H1 (cell line): ENCODE measurements around the gene CCDC15. TPM values are rescaled to one million over a fixed set of nuclear protein-coding genes. Genes with fewer than 3 reads are reported as not detected.

Experiments used
- CHD7 ChIP-seq: fragments of 300-600 bp; sonication (generic); IDR thresholded peaks from 2 replicates; pipeline ENCODE4 v1.7.1; 2012; ENCODE audit warnings: low read length, moderate library complexity, mild to moderate bottlenecking, inconsistent platforms; ENCODE audit not compliant: insufficient replicate concordance
- KDM1A ChIP-seq: fragments of 200-600, 300-600 bp; sonication (generic); IDR thresholded peaks from 2 replicates; pipeline ENCODE4 v1.7.1; 2016; ENCODE audit warnings: mild to moderate bottlenecking, low read length, borderline replicate concordance
- KDM5A ChIP-seq: fragments of 200-600 bp; IDR thresholded peaks from 2 replicates; pipeline ENCODE4 v1.7.1; 2012; ENCODE audit warnings: mild to moderate bottlenecking, low read length, inconsistent platforms, mixed read lengths
- ZNF274 ChIP-seq: IDR thresholded peaks from 2 replicates; pipeline ENCODE4 v1.7.0; 2012; ENCODE audit warnings: low read length, borderline replicate concordance; ENCODE audit errors: extremely low read depth
- polyA plus RNA-seq, 7 experiments: library from polyadenylated mRNA; depleted of rRNA in 3 of 7; stranded (reverse) in 5 of 7; unstranded in 2 of 7; fragments of >200 nt in 5 of 7; fragments of 200-250 nt in 2 of 7; gene quantifications; 1 replicate in 5 of 7; 2 replicates in 1 of 7; 4 replicates in 1 of 7; pipeline versions ENCODE4 v1.2.1 to v1.2.3, GENCODE V29; 2011 to 2013; ENCODE audit warnings: missing spikeins in 2 of 7, mixed read lengths in 2 of 7
- total RNA-seq: library from RNA; stranded (reverse); fragmentation: NEBNext Ultra II Directional; extraction: Animal tissue kit (Norgen Biotek cat#: 25700); gene quantifications from 2 replicates; pipeline ENCODE4 v1.2.1, GENCODE V29; 2021

CCDC15 gene
- total and polyA plus RNA-seq, 2 of the 8 experiments (the other 6 are each of a cell fraction or from before 2014, with no cell fraction given), result 1.5 to 3.1 TPM

- no peak for TF ChIP-seq CHD7
- TF ChIP-seq KDM1A, result no peak
- TF ChIP-seq KDM5A, result no peak
- no peak for TF ChIP-seq ZNF274
- TF ChIP-seq, all 59 proteins: peak for 0
Measured at GRCh38 chr11:125057693-125058016, 103.7 kb downstream of the CCDC15 start (continued).
